Ovary (tissue), 3 donors: ENCODE results near the gene FBXW8.

Source experiments
- EP300 ChIP-seq: sonication (generic); formaldehyde crosslinking; IDR thresholded peaks from one replicate; pipeline ENCODE4 v1.6.1; 2017; ENCODE audit warnings: antibody characterized with exemption
- POLR2A ChIP-seq: fragments of 450-650 bp; IDR thresholded peaks from one replicate; pipeline ENCODE4 v1.6.1; 2017; ENCODE audit warnings: antibody characterized with exemption, mild to moderate bottlenecking, moderate library complexity
- TF ChIP-seq, protein P1 (sequence below), 3 donors: fragments of 450-650 bp in 2 of 3; fragments of 200-600 bp in 1 of 3; IDR thresholded peaks; one replicate each; pipeline versions ENCODE4 v1.5.1 to v1.8.0; 2016 to 2022; ENCODE audit warnings: antibody characterized with exemption in 3 of 3, mild to moderate bottlenecking in 1 of 3
- donor health status: DM: no; HTN: no; CAD: no.

DNA sequence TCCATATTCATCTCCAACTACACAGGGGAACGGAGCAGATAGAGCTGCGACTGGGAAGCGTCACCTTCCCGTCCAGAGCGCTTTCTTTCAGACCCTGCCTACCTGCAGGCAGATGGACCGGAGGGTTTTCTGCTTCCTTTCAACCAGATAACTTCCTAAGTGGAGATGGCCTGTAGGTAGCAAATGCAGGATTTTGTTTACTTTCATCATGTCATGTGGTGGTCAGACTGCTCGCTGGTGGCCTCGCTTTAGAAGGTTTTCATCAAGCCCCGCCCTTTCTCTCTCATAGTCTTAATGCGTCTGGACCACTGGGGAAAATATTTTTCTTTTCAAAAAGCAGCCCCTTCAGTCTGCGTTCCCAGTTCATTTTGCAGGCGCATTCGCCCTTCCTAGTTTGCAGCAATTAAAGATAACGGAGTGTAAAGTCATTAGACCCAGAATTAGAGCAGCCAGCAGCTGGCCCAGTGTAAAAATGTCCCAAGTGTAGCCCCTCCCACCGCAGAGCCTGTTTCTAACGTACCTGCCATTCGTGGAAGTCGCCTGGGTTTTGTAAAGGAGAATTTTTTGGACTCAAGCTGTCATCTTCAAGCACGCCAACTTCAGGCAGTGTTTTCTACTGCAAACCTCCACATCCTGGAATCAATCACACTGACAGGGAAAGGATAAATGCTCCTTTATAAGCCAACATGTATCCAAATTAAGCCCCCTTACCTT is 119.6 kb downstream of the FBXW8 start:
- TF ChIP-seq, protein P1, sequence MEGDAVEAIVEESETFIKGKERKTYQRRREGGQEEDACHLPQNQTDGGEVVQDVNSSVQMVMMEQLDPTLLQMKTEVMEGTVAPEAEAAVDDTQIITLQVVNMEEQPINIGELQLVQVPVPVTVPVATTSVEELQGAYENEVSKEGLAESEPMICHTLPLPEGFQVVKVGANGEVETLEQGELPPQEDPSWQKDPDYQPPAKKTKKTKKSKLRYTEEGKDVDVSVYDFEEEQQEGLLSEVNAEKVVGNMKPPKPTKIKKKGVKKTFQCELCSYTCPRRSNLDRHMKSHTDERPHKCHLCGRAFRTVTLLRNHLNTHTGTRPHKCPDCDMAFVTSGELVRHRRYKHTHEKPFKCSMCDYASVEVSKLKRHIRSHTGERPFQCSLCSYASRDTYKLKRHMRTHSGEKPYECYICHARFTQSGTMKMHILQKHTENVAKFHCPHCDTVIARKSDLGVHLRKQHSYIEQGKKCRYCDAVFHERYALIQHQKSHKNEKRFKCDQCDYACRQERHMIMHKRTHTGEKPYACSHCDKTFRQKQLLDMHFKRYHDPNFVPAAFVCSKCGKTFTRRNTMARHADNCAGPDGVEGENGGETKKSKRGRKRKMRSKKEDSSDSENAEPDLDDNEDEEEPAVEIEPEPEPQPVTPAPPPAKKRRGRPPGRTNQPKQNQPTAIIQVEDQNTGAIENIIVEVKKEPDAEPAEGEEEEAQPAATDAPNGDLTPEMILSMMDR (IDR thresholded peaks at IDR 0.05), result no peak
- TF ChIP-seq POLR2A (no peak), EP300 (no peak)
